Large intestine (tissue), 3 donors: ENCODE measurements around the gene ARFIP1. TPM values are rescaled to one million over a fixed set of nuclear protein-coding genes. Genes with fewer than 3 reads are reported as not detected.
"Not testable (repeated sequence)": the region's sequence is repeated elsewhere in the genome, so short reads cannot be mapped to it uniquely, and the experiment has no call there.

Experiments
- DNase-seq, 2 donors: peaks; one replicate each; pipeline versions ENCODE4 v3.0.0 to v3.0.0-alpha.2; 2013
- H3K27ac ChIP-seq: one replicate; pipeline ENCODE4 v1.5.1; 2013; ENCODE audit warnings: low read length
- H3K27me3 ChIP-seq: 2 replicates; pipeline ENCODE4 v1.6.1; 2013; ENCODE audit warnings: low read length; ENCODE audit not compliant: control insufficient read depth, insufficient read depth
- H3K36me3 ChIP-seq: 2 replicates; pipeline ENCODE4 v1.6.1; 2013; ENCODE audit warnings: low read length; ENCODE audit not compliant: control insufficient read depth, insufficient read depth
- H3K4me1 ChIP-seq: one replicate; pipeline ENCODE4 v1.6.1; 2013; ENCODE audit warnings: low read length; ENCODE audit not compliant: control insufficient read depth, insufficient read depth
- H3K4me3 ChIP-seq: one replicate; pipeline ENCODE4 v1.5.1; 2013; ENCODE audit warnings: low read length
- H3K9me3 ChIP-seq: one replicate; pipeline ENCODE4 v1.6.1; 2013; ENCODE audit warnings: mild to moderate bottlenecking, low read depth, low read length, moderate library complexity; ENCODE audit not compliant: control insufficient read depth
- WGBS: methylation state at CpG from one replicate; pipeline ENCODE4 v1.1.5; 2013; ENCODE audit warnings: low lambda C conversion rate; ENCODE audit not compliant: insufficient coverage; 5-methylcytosine and 5-hydroxymethylcytosine counted together
- polyA plus RNA-seq: library from polyadenylated mRNA; unstranded; fragments of 120-200 nt; gene quantifications from one replicate; pipeline ENCODE4 v1.2.1, GENCODE V29; 2013

Gene ARFIP1
- polyA plus RNA-seq, 1 donor: 38.7 TPM

DNA sequence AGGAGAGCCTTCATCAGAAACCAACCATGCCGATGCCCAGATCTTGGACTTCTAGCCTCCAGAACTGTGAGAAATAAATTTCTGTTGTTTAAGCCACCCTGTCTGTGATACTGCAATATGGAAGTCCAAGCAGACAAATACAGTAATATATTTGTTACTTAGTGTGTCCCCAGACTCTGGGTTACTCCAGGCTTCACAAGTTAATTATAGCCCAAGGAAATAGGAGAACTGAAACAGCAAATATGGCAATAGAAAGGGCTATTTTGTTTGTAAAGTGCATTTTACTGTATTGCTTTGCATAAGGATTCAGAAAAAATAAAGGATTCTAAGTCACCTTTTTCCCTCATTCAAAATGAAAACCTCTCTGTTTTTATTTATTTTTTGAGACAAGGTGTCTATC is 16.0 kb upstream of the ARFIP1 start:
- Histone ChIP-seq H3K9me3 (peaks cover 10% of the 10 kb centered on the region), H3K36me3 (no peaks in the 10 kb centered on the region), H3K4me1 (no peaks in the 10 kb centered on the region), H3K27ac (no peak overlapping the region), H3K27me3 (no peaks in the 10 kb centered on the region), H3K4me3 (no peak overlapping the region)
- DNase-seq: no peak
- WGBS: 100% methylated on average over 1 of the region's 1 CpG

DNA sequence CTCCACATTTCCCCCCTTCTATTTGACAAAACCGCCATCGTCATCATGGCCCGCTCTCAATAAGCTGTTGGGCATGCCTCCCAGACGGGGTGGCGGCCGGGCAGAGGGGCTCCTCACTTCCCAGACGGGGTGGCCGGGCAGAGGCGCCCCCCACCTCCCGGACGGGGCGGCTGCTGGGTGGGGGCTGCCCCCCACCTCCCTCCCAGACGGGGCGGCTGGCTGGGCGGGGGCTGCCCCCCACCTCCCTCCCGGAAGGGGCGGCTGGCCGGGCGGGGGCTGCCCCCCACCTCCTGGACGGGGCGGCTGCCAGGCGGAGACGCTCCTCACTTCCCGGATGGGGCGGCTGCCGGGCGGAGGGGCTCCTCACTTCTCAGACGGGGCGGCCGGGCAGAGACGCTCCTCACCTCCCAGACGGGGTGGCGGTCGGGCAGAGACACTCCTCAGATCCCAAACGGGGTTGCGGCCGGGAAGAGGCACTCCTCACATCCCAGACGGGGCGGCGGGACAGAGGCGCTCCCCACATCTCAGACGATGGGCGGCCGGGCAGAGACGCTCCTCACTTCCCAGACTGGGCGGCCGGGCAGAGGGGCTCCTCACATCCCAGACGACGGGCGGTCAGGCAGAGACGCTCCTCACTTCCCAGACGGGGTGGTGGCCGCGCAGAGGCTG is 14.6 kb upstream of the ARFIP1 start:
- not testable (repeated sequence) for H3K4me3 ChIP-seq, H3K27me3 ChIP-seq, H3K27ac ChIP-seq, H3K36me3 ChIP-seq, DNase-seq, H3K4me1 ChIP-seq
- H3K9me3 ChIP-seq: peaks cover 10% of the 10 kb centered on the region
- WGBS: no CpG with 5 or more reads among the region's 54 CpGs

DNA sequence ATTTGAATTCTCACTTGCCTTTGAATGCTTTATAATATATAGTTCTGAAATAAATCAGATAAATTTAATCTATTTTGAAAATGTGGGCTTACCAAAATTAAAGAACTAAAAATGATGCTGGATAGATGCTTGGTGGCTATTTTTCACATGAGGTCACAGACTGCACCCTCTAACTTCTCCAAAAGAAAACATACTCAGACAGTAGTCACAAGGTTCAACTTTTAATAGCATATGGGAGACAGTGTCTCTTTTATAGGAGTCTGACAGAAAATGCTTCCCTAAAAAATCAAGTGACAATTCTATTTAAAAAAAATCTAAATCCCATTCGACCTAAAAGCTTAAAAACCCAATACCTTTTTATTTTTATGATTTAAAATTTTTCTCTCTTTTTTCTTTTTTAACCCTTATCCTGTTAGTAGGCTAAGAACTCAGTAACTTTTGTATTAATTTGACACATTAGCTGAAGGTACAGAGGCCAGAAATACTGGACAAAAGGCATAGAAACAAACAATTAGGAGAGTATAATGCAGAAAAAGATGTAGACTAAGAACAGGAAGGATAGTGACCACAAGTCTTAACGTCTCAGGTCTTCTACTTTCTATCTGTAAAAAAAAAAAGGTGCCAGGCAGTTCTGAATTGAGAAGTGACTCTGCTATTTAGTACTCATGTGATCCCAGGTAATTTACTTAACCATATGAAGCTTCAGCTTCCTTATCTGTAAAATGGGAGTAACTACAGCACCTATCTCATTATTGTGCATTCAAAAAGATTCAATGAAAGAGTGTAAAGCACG is 7.8 kb upstream of the ARFIP1 start:
- no peak for DNase-seq
- no peaks in the 10 kb centered on the region for H3K9me3 ChIP-seq
- no peak overlapping the region for H3K4me3 ChIP-seq
- no peaks in the 10 kb centered on the region for H3K27me3 ChIP-seq
- WGBS: 88% methylated on average over 3 of the region's 3 CpGs
- H3K4me1 ChIP-seq: no peaks in the 10 kb centered on the region
- H3K36me3 ChIP-seq: no peaks in the 10 kb centered on the region
- no peak overlapping the region for H3K27ac ChIP-seq

DNA sequence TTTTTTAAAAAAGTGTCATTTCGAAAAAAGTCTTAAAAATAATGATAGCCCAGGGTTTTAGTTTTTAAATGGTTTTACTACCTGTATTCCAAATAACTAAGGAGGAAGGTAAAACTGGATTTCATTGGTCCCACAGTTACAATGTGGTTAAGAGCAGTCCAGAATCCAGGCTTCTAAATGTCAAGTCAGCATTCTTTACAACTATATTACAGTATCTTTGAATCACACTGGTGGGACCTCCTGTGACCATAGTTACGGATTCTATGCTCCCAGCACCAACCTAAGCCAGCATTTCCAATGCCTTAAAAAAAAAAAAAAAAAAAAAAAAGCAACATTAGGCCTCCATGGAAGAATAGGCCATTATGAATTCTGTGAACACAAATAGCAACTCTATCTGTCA is 6.4 kb upstream of the ARFIP1 start:
- Histone ChIP-seq H3K4me3 (no peak overlapping the region), H3K27me3 (no peaks in the 10 kb centered on the region), H3K27ac (no peak overlapping the region), H3K36me3 (no peaks in the 10 kb centered on the region), H3K9me3 (no peaks in the 10 kb centered on the region), H3K4me1 (no peaks in the 10 kb centered on the region)
- no peak for DNase-seq
- 100% methylated on average over 1 of the region's 2 CpGs for WGBS

DNA sequence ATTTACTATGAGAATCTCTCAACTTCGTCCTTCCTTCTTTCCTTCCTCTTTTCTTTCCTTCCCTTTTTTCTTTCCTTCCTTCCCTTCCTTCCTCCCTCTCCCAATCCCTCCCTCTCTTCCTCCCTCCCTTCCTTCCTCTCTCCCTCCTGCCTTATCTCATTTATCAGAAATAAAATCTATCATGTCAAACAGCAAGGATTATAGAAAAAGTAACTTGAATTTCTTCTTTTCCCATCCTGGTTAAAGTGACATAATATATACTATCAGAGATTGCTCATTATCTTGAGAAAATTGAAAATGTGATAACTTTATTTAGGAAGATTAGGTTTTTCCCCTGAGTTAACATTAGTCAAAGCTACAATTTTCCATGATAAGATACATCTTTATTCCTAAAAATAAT is 5.8 kb upstream of the ARFIP1 start:
- no peak for DNase-seq
- Histone ChIP-seq H3K9me3 (no peaks in the 10 kb centered on the region), H3K27ac (no peak overlapping the region), H3K4me1 (peaks cover 2% of the 10 kb centered on the region), H3K4me3 (no peak overlapping the region), H3K27me3 (no peaks in the 10 kb centered on the region), H3K36me3 (no peaks in the 10 kb centered on the region)
- WGBS: 100% methylated on average over 1 of the region's 1 CpG

DNA sequence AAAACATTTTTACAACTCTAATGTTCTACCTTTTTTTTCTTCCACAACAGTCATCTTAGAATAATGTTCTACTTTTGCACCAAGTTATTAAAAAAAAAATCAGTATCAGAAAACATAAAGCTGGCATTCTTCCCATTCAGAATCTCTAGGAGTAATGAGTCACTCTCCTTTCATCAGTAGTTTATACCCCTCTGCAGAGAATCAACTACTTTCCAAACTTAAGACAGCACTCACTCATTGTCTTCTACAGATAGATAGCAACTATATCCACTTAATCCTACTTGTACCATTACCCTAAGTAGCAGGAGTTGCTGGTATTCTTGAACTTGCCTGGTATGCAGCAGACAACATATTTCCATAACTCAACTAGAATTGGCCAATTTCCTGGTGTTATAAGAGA is 3.4 kb upstream of the ARFIP1 start:
- Histone ChIP-seq H3K4me3 (no peak overlapping the region), H3K27ac (no peak overlapping the region), H3K4me1 (peaks cover 2% of the 10 kb centered on the region), H3K9me3 (no peaks in the 10 kb centered on the region), H3K27me3 (no peaks in the 10 kb centered on the region), H3K36me3 (no peaks in the 10 kb centered on the region)
- no peak for DNase-seq

DNA sequence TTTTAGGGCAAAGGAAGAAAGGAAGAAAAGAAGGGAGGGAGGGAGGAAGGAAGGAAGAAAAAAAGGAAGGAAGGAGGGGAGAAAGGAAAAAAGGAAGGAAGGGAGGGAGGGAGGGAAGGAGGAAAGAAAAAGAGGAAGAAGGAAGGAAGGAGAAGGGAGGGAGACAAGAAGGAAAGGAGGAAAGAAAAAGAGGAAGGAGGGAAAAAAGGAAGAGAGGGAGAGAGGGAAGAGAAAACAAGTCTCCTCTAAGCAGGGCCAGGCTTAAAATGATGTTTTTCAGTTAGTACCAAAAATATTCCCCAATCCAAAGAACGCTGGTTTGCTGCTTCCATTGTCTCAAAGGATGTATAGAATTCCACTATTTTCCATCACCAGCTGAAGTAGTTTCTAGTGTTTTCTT is 2.3 kb upstream of the ARFIP1 start:
- Histone ChIP-seq H3K36me3 (no peaks in the 10 kb centered on the region), H3K9me3 (no peaks in the 10 kb centered on the region), H3K27ac (no peak overlapping the region), H3K27me3 (no peaks in the 10 kb centered on the region), H3K4me3 (no peak overlapping the region), H3K4me1 (peaks cover 2% of the 10 kb centered on the region)
- no peak for DNase-seq
- no CpG with 5 or more reads among the region's 1 CpG for WGBS

DNA sequence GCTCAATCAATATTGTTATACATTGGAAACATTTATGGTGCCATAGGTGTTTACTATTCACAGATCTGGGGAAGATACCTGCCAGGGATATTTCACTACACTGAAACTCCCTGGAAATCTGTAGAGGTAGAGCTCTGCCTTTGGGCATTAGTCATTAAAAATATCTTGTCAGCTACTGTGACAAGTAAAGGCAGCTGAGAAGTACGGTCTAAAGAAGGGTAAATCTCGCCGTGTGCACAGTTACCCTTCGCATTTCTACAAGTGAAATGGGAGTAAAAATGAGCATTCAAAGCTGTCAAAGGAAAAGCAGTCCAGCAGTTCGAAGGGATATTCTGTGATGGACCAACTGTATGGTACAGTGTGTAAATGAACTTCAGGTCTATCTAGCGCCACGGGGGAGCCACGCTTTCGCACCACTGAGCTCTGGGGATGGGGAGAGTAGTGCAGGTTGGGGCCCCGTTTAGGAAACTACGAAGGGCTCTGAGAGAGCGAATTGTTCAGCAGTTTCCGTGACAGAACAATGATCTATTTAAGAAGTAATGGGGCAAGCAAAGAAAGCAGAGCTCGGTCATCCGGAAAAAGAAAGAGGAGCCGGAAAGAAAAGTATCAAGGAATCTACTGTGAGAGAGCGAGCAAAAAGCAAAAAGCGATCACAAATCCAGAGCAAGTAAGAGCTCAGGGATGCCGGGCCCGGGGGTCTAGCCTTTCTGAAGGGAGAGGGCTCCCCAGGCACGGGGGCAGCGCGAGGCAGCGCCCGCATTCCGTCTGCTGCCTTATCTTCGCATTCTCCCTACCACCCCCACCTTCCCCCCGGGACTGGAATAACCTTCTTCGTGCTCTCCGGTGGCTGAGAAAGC is 870 bp upstream of the ARFIP1 start:
- no peaks in the 10 kb centered on the region for H3K27me3 ChIP-seq
- peak; percentile 16 to 62 for DNase-seq
- peaks cover 2% of the 10 kb centered on the region for H3K4me1 ChIP-seq
- H3K9me3 ChIP-seq: no peaks in the 10 kb centered on the region
- peak overlapping the region; percentile 90 for H3K27ac ChIP-seq
- H3K36me3 ChIP-seq: no peaks in the 10 kb centered on the region
- H3K4me3 ChIP-seq: peak overlapping the region; percentile 90
- WGBS: 0% methylated on average over 3 of the region's 30 CpGs

DNA sequence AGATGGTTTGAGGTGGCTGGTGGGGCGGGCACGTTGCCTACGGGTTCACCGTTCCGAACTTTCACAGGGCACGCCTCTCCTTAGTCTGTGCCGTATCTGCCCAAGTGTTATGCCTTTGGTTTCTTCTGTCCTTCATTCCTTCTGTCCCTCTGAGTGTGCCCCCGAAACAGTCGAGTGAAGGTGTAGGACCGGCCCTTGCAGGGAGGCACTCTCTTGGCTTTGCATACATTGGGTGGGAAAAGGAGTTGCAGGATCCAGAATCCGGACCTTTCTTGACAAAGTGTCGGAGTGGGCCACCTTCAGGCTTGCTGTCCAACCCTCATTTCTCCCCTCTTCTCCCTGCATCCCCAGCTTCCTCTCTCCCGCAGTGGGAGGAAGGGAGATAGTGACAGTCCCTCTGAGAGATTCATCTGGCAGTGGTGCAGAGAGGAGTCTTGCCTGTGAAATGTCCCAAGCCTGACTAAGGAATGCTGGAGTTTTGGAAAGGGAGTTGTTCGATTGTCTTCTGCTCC is 569 bp downstream of the ARFIP1 start:
- H3K4me1 ChIP-seq: peaks cover 2% of the 10 kb centered on the region
- H3K9me3 ChIP-seq: no peaks in the 10 kb centered on the region
- peak overlapping the region; percentile 90 for H3K4me3 ChIP-seq
- peak overlapping the region; percentile 90 for H3K27ac ChIP-seq
- no peaks in the 10 kb centered on the region for H3K27me3 ChIP-seq
- peak in 1 of 2 donors; percentile 3 for DNase-seq
- 14% methylated on average over 1 of the region's 14 CpGs for WGBS
- H3K36me3 ChIP-seq: peaks cover 2% of the 10 kb centered on the region
